K562 (cell line): Measurements from ENCODE around the gene RNH1. TPM values are rescaled to one million over a fixed set of nuclear protein-coding genes. Genes with fewer than 3 reads are reported as not detected.
A peak's percentile ranks its signal among the peaks of the same experiment; 100 is the strongest.

Experiments
- ATF7 ChIP-seq: fragments of 450-650 bp; IDR thresholded peaks from 2 replicates; pipeline ENCODE4 v1.7.1; 2014; ENCODE audit warnings: mild to moderate bottlenecking, moderate library complexity
- BCL6 ChIP-seq: fragments of 250-450 bp; sonication (Bioruptor Pico); IDR thresholded peaks from 2 replicates; pipeline ENCODE4 v1.4.0; 2020
- CBFA2T3 ChIP-seq: fragments of 450-650 bp; IDR thresholded peaks from 2 replicates; pipeline ENCODE4 v1.6.1; 2017
- CCNT2 ChIP-seq: IDR thresholded peaks from 2 replicates; pipeline ENCODE4 v1.6.1; 2011; ENCODE audit warnings: borderline replicate concordance, low read depth, mild to moderate bottlenecking, moderate library complexity, mixed read lengths, low read length; ENCODE audit not compliant: insufficient read length; ENCODE audit errors: extremely low read depth
- CHAMP1 ChIP-seq: fragments of 450-650 bp; IDR thresholded peaks from 2 replicates; pipeline ENCODE4 v1.6.1; 2016; ENCODE audit warnings: mild to moderate bottlenecking
- CHCHD3 ChIP-seq: fragments of 250-450 bp; sonication (Bioruptor Pico); IDR thresholded peaks from 2 replicates; pipeline ENCODE4 v2.1.2; 2022; ENCODE audit warnings: mild to moderate bottlenecking
- DNMT1 ChIP-seq: fragments of 450-650 bp; IDR thresholded peaks from 2 replicates; pipeline ENCODE4 v1.6.1; 2016; ENCODE audit warnings: antibody characterized with exemption, mild to moderate bottlenecking
- E2F3 ChIP-seq: fragments of 250-450 bp; sonication (Bioruptor Pico); IDR thresholded peaks from 2 replicates; pipeline ENCODE4 v1.4.0; 2020; ENCODE audit warnings: mild to moderate bottlenecking
- HDAC1 ChIP-seq, 2 experiments: fragments of 450-650 bp; IDR thresholded peaks; 2 replicates each; pipeline ENCODE4 v1.6.1; 2016 to 2017; ENCODE audit warnings: inconsistent platforms in 1 of 2, mild to moderate bottlenecking in 1 of 2, moderate library complexity in 1 of 2
- KLF1 ChIP-seq: fragments of 450-650 bp; IDR thresholded peaks from 2 replicates; pipeline ENCODE4 v1.6.1; 2016; ENCODE audit warnings: missing genetic modification characterization, missing compliant biosample characterization
- NR4A1 ChIP-seq, 2 experiments: fragments of 250-450 bp in 1 of 2; fragments of 450-650 bp in 1 of 2; sonication (Bioruptor Pico) in 1 of 2; IDR thresholded peaks; 2 replicates each; pipeline versions ENCODE4 v1.4.0 to v1.6.1; 2016 to 2020; ENCODE audit warnings: mild to moderate bottlenecking in 2 of 2, missing compliant biosample characterization in 1 of 2, missing genetic modification characterization in 1 of 2, moderate library complexity in 1 of 2
- PYGO2 ChIP-seq: fragments of 450-650 bp; IDR thresholded peaks from 2 replicates; pipeline ENCODE4 v1.6.1; 2016; ENCODE audit warnings: mild to moderate bottlenecking, missing genetic modification characterization, moderate library complexity, missing compliant biosample characterization
- SLC30A9 ChIP-seq: fragments of 250-450 bp; sonication (Bioruptor Pico); IDR thresholded peaks from 2 replicates; pipeline ENCODE4 v1.8.0; 2022; ENCODE audit warnings: mild to moderate bottlenecking, moderate library complexity
- SMARCE1 ChIP-seq: fragments of 450-650 bp; IDR thresholded peaks from 2 replicates; pipeline ENCODE4 v1.7.1; 2016; ENCODE audit warnings: mild to moderate bottlenecking
- ZBTB8A ChIP-seq: fragments of 450-650 bp; IDR thresholded peaks from 2 replicates; pipeline ENCODE4 v1.6.1; 2018; ENCODE audit warnings: mild to moderate bottlenecking, moderate library complexity; ENCODE audit not compliant: partially characterized antibody
- ZNF518B ChIP-seq: fragments of 250-450 bp; sonication (Bioruptor Pico); IDR thresholded peaks from 2 replicates; pipeline ENCODE4 v1.5.0; 2021; ENCODE audit warnings: mild to moderate bottlenecking, moderate library complexity
- ZNF592 ChIP-seq: fragments of 450-650 bp; IDR thresholded peaks from 2 replicates; pipeline ENCODE4 v1.6.1; 2017; ENCODE audit warnings: antibody characterized with exemption, mild to moderate bottlenecking
- polyA plus RNA-seq, 8 experiments: library from polyadenylated mRNA; depleted of rRNA in 4 of 8; stranded (reverse) in 5 of 8; unstranded in 3 of 8; fragments of >200 nt; fragmentation: Nextera tagmentation in 2 of 8; fragmentation: Illumina TruSeq in 1 of 8; extraction: Ambion mirVana in 2 of 8; extraction: Trizol in 1 of 8; gene quantifications; 2 replicates each; pipeline versions ENCODE4 v1.2.1 to v1.2.3, GENCODE V29; 2011 to 2014; ENCODE audit warnings: inconsistent platforms in 1 of 8, missing spikeins in 1 of 8
- total RNA-seq, 7 experiments: library from RNA; depleted of rRNA in 6 of 7; stranded (reverse); fragments of >200 nt in 6 of 7; fragmentation: Illumina TruSeq in 2 of 7; extraction: Trizol in 2 of 7; gene quantifications; 2 replicates each; pipeline versions ENCODE4 v1.2.1 to v1.2.3, GENCODE V29; 2011 to 2021; ENCODE audit warnings: low replicate concordance in 1 of 7

RNH1 gene
- total and polyA plus RNA-seq, 9 of the 15 experiments (the other 6 are each of a cell fraction or from before 2014, with no cell fraction given) = 2.5 to 160 (median 44.3) TPM

GRCh38 chr11:506238-506994, 626 bp downstream of the RNH1 start (continued):
- TF ChIP-seq CBFA2T3 = 0 out of 2 replicates have a peak, but pooled peaks have one; percentile 9
- no peak for TF ChIP-seq SLC30A9 (CRISPR knock-in tag)
- no peak for TF ChIP-seq PYGO2 (tag)
- peak; percentile 20; the same call in 1 of the 2 replicates for TF ChIP-seq SMARCE1
- TF ChIP-seq DNMT1 = no peak
- TF ChIP-seq HDAC1 (IDR thresholded peaks at IDR 0.05) = peak in 1 of 2 experiments; percentile 91; a peak in 2 of 4 replicates
- TF ChIP-seq NR4A1 (CRISPR knock-in tag; IDR thresholded peaks at IDR 0.05) = no peak
- no peak for TF ChIP-seq NR4A1 (tag; IDR thresholded peaks at IDR 0.05)
- no peak for TF ChIP-seq E2F3
- no peak for TF ChIP-seq CHAMP1
- peak; percentile 64 for TF ChIP-seq ATF7
- no peak for TF ChIP-seq CHCHD3 (CRISPR knock-in tag)
- peak; percentile 88 for TF ChIP-seq ZNF592
- TF ChIP-seq ZNF518B (CRISPR knock-in tag) = no peak
- peak; percentile 57 for TF ChIP-seq CCNT2
- no peak for TF ChIP-seq ZBTB8A
- TF ChIP-seq BCL6 (CRISPR knock-in tag) = no peak
- TF ChIP-seq KLF1 (tag) = no peak
